ENCODE data around the gene ACOT13.

- TF ChIP-seq CTCF (IDR thresholded peaks at IDR 0.05; ENCODE audit: poor library complexity) (no peak), EZH2 (IDR thresholded peaks at IDR 0.05; ENCODE audit: borderline replicate concordance) (no peak), EZH2phosphoT487 (IDR thresholded peaks at IDR 0.05; ENCODE audit: low read depth, severe bottlenecking, unreplicated experiment) (no peak)
Measured at GRCh38 chr6:24720604-24721460, 54.0 kb downstream of the ACOT13 start.

All from hepatocyte (in vitro differentiated cells).